Measurements from ENCODE around the gene HADHA. TPM values are rescaled to one million over a fixed set of nuclear protein-coding genes. Genes with fewer than 3 reads are reported as not detected.

The HADHA gene
- total RNA-seq, 4 donors from 2014 or later = 92.8 to 233 (median 142) TPM

DNA sequence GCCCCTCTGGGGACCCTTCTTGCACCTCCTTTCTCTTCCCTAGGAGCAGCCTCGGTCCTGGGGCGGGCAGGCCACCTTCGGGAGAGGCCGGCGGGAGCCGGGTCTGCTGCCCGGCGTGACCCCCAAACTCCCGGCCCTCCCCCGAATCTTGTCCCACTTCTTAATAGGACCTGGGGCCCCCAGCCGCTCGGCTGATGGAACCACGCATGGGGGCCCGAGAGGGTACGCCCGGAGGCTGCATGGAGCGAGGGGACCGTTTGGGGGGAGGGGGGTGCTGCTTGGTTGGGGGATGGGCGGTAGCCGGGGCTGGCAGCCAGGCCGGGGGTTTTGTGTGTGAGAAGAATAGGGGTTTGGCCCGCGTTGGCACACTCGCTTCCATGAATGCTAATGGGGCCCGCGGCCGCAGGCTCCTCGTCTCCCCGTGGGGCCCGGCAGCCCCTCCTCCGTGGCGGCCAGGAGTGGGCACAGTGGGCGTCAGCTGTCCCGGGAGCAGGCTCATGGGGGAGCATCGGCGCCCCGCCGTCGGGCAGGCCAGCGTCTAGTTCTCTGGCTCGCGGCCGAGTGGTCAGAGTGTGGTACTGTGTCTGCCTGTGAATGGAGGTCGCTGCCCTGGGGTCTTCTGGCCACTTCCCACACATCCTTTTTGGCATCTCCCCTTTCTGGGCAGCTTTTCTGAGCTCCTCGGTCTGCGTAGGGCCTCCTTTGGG, 70.5 kb downstream of the HADHA start:
- Histone ChIP-seq H3K4me3 (peak overlapping the region in 3 of 4 donors; percentile 31 to 66 (median 37)), H3K9me3 (no peaks in the 10 kb centered on the region), H3K36me3 (no peaks in the 10 kb centered on the region), H3K27me3 (peaks cover 45% of the 10 kb centered on the region), H3K27ac (no peak overlapping the region), H3K4me1 (peaks cover 9 to 23% (median 15%) of the 10 kb centered on the region in 4 donors)
- in situ Hi-C loops (cut with MboI; ENCODE audit: low pct_ligation_motif_present in 1 of 4, low pct_unique_long_range_greater_than_20kb in 1 of 4, low sequenced_read_pairs in 3 of 4) = no loop called here
- 40% methylated on average over 31 of the region's 46 CpGs; no CpG with 5 or more reads in 1 of the 2 donors for WGBS, 2 donors (ENCODE audit: low coverage in 1 of 2)
- intact Hi-C loops (cut with DNase I; ENCODE audit: low total_unique reads) = loop anchor here (10.0 kb wide), 1 partner anchor 419 kb away; no protein-coding TSS in a partner anchor
- DNase-seq = no peak
- TF ChIP-seq, protein P1, sequence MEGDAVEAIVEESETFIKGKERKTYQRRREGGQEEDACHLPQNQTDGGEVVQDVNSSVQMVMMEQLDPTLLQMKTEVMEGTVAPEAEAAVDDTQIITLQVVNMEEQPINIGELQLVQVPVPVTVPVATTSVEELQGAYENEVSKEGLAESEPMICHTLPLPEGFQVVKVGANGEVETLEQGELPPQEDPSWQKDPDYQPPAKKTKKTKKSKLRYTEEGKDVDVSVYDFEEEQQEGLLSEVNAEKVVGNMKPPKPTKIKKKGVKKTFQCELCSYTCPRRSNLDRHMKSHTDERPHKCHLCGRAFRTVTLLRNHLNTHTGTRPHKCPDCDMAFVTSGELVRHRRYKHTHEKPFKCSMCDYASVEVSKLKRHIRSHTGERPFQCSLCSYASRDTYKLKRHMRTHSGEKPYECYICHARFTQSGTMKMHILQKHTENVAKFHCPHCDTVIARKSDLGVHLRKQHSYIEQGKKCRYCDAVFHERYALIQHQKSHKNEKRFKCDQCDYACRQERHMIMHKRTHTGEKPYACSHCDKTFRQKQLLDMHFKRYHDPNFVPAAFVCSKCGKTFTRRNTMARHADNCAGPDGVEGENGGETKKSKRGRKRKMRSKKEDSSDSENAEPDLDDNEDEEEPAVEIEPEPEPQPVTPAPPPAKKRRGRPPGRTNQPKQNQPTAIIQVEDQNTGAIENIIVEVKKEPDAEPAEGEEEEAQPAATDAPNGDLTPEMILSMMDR (IDR thresholded peaks at IDR 0.05) = no peak
- TF ChIP-seq EP300 (IDR thresholded peaks at IDR 0.05; ENCODE audit: low read depth) (no peak), POLR2AphosphoS5 (IDR thresholded peaks at IDR 0.05) (no peak), POLR2A (IDR thresholded peaks at IDR 0.05) (no peak)

DNA sequence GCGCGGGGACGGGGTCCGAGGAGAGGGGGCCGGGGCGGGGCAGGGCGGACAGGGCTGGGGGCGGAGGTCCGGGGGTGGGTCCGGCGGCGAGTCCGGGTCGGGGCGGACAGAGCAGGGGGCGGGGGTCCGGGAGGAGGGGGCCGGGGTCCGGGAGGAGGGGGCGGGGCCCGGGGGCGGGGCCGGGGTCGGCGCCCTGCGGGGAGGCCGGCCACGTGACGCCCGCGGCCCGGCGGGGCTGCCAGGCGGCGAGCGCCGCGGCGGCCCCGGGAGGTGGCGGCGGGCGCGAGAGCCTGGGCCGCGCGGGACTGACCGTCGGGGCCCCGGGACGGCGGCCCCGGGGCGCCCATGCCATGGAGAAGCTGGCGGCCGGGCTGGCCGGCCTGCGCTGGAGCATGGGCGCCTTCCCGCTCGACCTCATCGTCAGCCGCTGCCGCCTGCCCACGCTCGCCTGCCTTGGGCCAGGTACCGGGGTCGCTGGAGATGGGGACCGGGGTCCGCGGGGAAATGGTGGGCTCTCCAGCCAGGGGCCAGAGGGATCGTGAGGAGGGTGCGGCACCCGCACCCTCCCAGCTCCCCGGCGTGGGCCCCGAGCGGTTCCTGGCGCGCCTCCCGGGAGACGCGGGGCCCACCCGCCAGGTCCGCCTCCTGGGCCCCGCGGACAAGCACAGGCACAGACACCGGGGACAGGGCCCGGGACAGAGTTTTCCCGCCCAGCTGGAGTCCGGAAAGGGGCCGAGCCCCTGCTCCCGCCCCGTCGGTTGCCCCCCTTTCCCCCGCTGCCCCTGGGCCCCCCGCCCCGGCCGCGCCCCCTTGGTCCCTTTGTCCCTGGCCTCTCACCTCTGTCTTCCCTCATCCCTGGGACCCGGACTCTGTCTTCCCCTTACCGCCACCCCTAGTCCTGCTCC, 71.3 kb downstream of the HADHA start, which contains the start of gene GAREM2:
GAREM2 (plus strand) TSS at position 218 of the 905 bp plus-strand sequence; CDS start at position 351, 133 bp downstream.
- intact Hi-C loops (cut with DNase I; ENCODE audit: low total_unique reads) = loop anchor here (10.0 kb wide), 1 partner anchor 418 kb away; no protein-coding TSS in a partner anchor
- no peak for TF ChIP-seq EP300 (IDR thresholded peaks at IDR 0.05; ENCODE audit: low read depth)

DNA sequence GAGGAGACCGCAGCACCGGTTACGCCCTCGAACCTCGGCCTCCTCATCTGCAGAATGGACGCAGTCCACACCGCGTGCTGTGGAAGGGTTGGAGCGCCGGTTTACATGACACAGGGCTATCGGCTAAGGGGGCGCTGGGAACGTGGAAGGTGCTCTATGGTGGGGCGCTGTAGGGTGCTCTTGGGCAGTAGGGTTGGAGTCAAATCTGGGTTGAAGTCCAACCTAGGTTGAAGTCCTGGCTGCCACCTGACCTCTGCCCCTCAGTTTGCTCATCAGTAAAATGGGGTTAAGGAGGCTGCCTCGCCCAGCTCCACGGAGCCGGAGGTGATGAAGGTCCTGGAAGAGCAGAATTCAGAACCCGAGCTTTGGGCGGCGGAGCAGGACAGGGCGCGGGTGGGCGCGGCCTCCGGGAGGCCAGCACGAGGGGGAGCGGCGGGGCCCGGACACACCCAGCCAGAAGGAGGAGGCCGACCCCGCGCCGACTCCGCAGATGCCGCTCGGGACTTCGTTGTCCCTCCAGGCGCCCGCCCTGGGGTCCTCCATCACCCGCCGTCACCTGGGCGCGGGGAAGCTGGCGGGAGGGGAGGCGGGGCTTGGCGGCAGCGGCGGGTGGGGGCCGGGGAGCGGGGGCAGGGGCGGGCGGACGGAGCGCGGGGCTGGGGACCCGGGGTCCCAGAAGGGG, 72.1 kb downstream of the HADHA start:
- 0 to 28% methylated on average over 8 to 39 of the region's 56 CpGs for WGBS, 2 donors (ENCODE audit: low coverage in 1 of 2)

More for the DNA sequence above, 71.3 kb downstream of the HADHA start, which contains the start of gene GAREM2:
- 1% methylated on average over 17 of the region's 102 CpGs; no CpG with 5 or more reads in 1 of the 2 donors for WGBS, 2 donors (ENCODE audit: low coverage in 1 of 2)
- H3K27ac ChIP-seq = no peak within 1 kb of the TSS
- H3K27me3 ChIP-seq = peaks cover 45% of the 10 kb centered on the region
- in situ Hi-C loops (cut with MboI; ENCODE audit: low pct_ligation_motif_present in 1 of 4, low pct_unique_long_range_greater_than_20kb in 1 of 4, low sequenced_read_pairs in 3 of 4) = no loop called here
- H3K4me1 ChIP-seq = peaks cover 9 to 18% (median 13%) of the 10 kb centered on the region in 4 donors
- no peak for DNase-seq
- no peaks in the 10 kb centered on the region for H3K9me3 ChIP-seq
- peak within 1 kb of the TSS; percentile 31 to 66 (median 37) for H3K4me3 ChIP-seq
- no peaks in the 10 kb centered on the region for H3K36me3 ChIP-seq

DNA sequence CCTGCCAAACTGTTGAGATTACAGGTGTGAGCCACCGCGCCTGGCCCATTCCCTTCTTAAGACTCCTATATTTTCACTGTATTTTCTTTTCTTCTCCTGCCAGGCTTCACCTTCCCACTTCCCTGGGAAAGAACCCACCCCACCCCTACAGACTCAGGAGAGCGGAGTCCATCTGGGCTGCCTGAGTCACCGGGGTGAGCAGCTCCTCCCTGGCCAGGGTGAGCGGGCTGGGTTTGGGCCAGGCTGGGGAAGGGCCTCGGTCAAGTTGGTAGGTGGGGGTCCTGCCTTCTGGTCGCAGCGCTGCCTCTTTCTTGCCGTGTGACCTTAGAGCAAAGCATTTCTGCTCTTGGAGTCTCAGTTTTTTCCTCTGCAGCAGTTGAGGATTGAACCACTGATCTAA, 73.6 kb downstream of the HADHA start:
- 67 to 86% methylated on average over 3 to 9 of the region's 9 CpGs for WGBS, 2 donors (ENCODE audit: low coverage in 1 of 2)

More for the DNA sequence above, 72.1 kb downstream of the HADHA start:
- Histone ChIP-seq H3K4me1 (peaks cover 9 to 18% (median 13%) of the 10 kb centered on the region in 4 donors), H3K27me3 (peaks cover 45% of the 10 kb centered on the region), H3K36me3 (no peaks in the 10 kb centered on the region), H3K9me3 (no peaks in the 10 kb centered on the region), H3K27ac (no peak overlapping the region), H3K4me3 (peak overlapping the region in 3 of 4 donors; percentile 22 to 43 (median 37))
- intact Hi-C loops (cut with DNase I; ENCODE audit: low total_unique reads) (loop anchor here (10.0 kb wide), 1 partner anchor 418 kb away; no protein-coding TSS in a partner anchor), in situ Hi-C loops (cut with MboI; ENCODE audit: low pct_ligation_motif_present in 1 of 4, low pct_unique_long_range_greater_than_20kb in 1 of 4, low sequenced_read_pairs in 3 of 4) (no loop called here)
- TF ChIP-seq POLR2A (IDR thresholded peaks at IDR 0.05) (no peak), POLR2AphosphoS5 (IDR thresholded peaks at IDR 0.05) (no peak), EP300 (IDR thresholded peaks at IDR 0.05; ENCODE audit: low read depth) (no peak)
- TF ChIP-seq, protein P1 (IDR thresholded peaks at IDR 0.05) = no peak
- DNase-seq = no peak

More for the DNA sequence above, 73.6 kb downstream of the HADHA start:
- H3K36me3 ChIP-seq = no peaks in the 10 kb centered on the region
- intact Hi-C loops (cut with DNase I; ENCODE audit: low total_unique reads) = loop anchor here (10.0 kb wide), 1 partner anchor 416 kb away; no protein-coding TSS in a partner anchor
- H3K9me3 ChIP-seq = no peaks in the 10 kb centered on the region
- DNase-seq = no peak
- in situ Hi-C loops (cut with MboI; ENCODE audit: low pct_ligation_motif_present in 1 of 4, low pct_unique_long_range_greater_than_20kb in 1 of 4, low sequenced_read_pairs in 3 of 4) = no loop called here
- peaks cover 9 to 18% (median 13%) of the 10 kb centered on the region in 4 donors for H3K4me1 ChIP-seq
- H3K27me3 ChIP-seq = peaks cover 42% of the 10 kb centered on the region
- H3K27ac ChIP-seq = no peak overlapping the region
- TF ChIP-seq EP300 (IDR thresholded peaks at IDR 0.05; ENCODE audit: low read depth) = no peak
- TF ChIP-seq, protein P1 (IDR thresholded peaks at IDR 0.05) = no peak
- no peak for TF ChIP-seq POLR2A (IDR thresholded peaks at IDR 0.05)
- no peak for TF ChIP-seq POLR2AphosphoS5 (IDR thresholded peaks at IDR 0.05)
- no peak overlapping the region for H3K4me3 ChIP-seq

All from transverse colon (tissue), 4 donors.